Bronchial epithelial cell (primary cell): ENCODE measurements around the gene CHRD. TPM values are rescaled to one million over a fixed set of nuclear protein-coding genes. Genes with fewer than 3 reads are reported as not detected.

Source experiments
- DNase-seq: peaks from one replicate; pipeline ENCODE4 v3.0.0-alpha.2; 2010; ENCODE audit warnings: low read depth
- FAIRE-seq: peaks from 2 replicates; lab custom pipeline; 2011; peaks lifted over from hg19 to GRCh38; lab: Jason Lieb, UNC
- H3K27me3 ChIP-seq: 2 replicates; pipeline ENCODE4 v1.5.1; 2011; ENCODE audit warnings: low read length; ENCODE audit not compliant: control insufficient read depth, insufficient read depth
- H3K36me3 ChIP-seq: 2 replicates; pipeline ENCODE4 v1.5.1; 2011; ENCODE audit warnings: low read length; ENCODE audit not compliant: control insufficient read depth, insufficient read depth
- H3K4me3 ChIP-seq: 2 replicates; pipeline ENCODE4 v1.5.1; 2011; ENCODE audit warnings: mild to moderate bottlenecking, low read depth, low read length, control low read depth
- total RNA-seq: library from RNA; depleted of rRNA; stranded (reverse); fragments of >200 nt; gene quantifications from 2 replicates; pipeline ENCODE4 v1.2.1, GENCODE V29; 2014
- TF ChIP-seq, protein P1 (sequence below): IDR thresholded peaks from 2 replicates; pipeline ENCODE4 v1.5.1; 2011; ENCODE audit warnings: mild to moderate bottlenecking, moderate library complexity, low read length, control low read depth, inconsistent platforms; ENCODE audit not compliant: insufficient read depth, severe bottlenecking

The CHRD gene
- total RNA-seq, 1 donor from 2014 or later: not detected

DNA sequence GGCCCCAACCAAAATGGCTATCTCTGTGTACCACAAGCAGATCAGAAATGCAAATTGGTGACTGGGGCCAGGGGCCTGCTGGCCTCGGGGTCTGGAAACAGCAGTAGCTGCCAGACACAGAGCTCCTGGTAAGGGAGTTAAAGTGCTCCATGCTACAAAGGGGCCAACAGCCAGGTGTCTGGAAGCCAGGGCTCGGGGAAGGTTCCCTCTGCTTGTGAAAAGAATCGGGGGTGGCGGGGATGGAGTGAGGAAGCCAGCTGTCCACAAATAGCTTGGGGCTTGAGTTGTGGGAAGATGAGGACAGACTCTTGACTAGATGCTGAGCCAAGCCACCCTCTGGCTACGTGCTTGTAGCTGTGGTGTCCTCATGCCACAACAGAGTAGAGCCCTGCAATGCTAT lies 39.3 kb downstream of the CHRD start:
- TF ChIP-seq, protein P1, sequence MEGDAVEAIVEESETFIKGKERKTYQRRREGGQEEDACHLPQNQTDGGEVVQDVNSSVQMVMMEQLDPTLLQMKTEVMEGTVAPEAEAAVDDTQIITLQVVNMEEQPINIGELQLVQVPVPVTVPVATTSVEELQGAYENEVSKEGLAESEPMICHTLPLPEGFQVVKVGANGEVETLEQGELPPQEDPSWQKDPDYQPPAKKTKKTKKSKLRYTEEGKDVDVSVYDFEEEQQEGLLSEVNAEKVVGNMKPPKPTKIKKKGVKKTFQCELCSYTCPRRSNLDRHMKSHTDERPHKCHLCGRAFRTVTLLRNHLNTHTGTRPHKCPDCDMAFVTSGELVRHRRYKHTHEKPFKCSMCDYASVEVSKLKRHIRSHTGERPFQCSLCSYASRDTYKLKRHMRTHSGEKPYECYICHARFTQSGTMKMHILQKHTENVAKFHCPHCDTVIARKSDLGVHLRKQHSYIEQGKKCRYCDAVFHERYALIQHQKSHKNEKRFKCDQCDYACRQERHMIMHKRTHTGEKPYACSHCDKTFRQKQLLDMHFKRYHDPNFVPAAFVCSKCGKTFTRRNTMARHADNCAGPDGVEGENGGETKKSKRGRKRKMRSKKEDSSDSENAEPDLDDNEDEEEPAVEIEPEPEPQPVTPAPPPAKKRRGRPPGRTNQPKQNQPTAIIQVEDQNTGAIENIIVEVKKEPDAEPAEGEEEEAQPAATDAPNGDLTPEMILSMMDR: no peak
- DNase-seq: no peak
- Histone ChIP-seq H3K27me3 (no peaks in the 10 kb centered on the region), H3K36me3 (no peaks in the 10 kb centered on the region), H3K4me3 (no peak overlapping the region)
- FAIRE-seq: no peak

DNA sequence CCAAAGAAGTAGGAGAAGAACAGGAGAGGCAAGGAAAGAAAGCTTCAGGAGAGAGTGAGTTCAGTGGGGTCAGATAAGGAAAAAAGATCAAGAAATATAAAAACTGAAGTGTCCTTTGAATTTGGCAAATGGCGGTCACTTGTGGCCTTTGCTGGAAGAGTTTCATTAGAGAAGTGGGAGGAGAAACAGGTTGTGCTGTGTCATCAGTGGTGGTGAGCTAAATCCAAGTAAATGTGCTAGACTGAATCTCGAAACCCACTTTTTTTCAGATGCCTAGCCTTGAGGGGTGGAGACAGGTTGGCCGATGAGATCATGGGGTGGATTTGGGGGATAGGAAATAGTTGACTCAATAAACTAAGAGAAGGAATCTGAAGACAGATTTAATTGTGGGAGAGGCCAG lies 43.7 kb downstream of the CHRD start:
- DNase-seq: no peak
- H3K27me3 ChIP-seq: no peaks in the 10 kb centered on the region
- no peaks in the 10 kb centered on the region for H3K36me3 ChIP-seq
- H3K4me3 ChIP-seq: no peak overlapping the region
- TF ChIP-seq, protein P1: no peak
- no peak for FAIRE-seq

DNA sequence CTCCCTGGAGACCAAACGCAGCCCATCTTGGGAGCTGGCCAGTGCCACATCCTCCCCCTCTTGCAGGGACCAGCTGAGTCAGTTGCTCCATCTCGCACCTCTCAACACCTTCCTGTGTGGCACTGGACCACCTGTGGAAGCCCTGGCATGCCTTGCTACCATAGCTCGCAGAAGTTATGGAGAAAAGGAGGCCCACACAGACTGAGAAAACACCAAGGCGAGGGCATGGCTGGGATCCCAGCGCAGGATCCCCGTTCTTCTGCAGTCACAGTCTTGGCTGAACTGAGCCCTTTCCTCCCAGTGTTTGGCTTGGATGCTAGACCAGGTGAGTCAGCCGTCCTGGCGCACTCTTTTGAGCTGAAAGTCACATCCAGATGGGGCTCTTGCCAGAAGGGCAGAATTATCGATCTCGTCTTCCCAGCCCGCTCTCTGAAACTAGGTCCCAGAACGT lies 46.9 kb downstream of the CHRD start:
- FAIRE-seq (no peak), DNase-seq (no peak)
- TF ChIP-seq, protein P1: no peak
- H3K36me3 ChIP-seq: no peaks in the 10 kb centered on the region
- no peak overlapping the region for H3K4me3 ChIP-seq
- no peaks in the 10 kb centered on the region for H3K27me3 ChIP-seq

DNA sequence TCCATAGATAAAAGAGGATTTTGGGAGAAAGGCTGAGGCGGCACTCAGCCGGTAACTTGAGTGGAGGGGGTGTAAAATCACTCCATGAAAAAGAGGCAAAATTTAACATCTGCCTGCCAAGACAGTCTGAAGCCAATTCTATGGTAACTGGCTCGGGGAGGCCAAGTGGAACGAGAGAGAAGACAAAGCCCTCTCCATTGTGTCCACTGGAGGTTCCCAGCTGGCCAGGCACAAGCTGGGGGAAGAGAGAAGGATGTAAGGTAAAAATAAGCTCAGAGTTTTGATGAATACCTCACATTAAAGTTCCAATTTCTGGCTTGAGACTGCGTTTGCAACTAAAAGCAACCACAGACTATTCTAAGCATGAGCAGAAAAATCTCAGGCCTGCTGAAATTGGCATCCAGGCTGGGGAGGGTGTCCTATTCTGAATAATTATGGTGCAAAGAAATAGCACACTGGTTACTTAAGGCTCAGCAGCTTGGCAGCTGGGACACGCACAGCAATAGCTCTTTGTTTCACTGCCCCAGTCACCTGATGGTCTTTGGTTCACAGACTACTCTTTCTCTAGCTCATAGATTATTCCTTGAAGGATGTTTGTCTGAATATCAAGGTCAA lies 48.8 kb downstream of the CHRD start:
- DNase-seq (no peak), FAIRE-seq (no peak)
- Histone ChIP-seq H3K36me3 (no peaks in the 10 kb centered on the region), H3K4me3 (no peak overlapping the region), H3K27me3 (no peaks in the 10 kb centered on the region)
- TF ChIP-seq, protein P1: no peak

DNA sequence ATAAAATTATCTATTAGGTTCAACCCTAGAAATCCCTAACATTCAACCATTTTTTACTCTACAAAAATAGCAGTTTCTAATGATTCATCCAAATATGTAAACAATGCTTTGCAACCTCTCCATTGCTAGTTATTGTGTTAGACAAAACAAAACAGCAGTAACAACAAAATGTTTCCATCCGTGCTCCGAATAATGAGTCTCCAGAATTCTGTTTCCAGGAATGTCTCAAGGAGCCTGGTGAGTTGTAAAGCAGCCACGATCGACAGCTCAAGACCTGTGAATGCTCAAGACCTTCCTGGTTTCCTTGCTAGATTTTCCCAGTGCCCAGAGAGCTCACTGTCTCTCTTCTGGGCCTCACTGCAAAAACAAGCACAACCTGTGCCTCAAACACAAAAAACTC lies 49.9 kb downstream of the CHRD start:
- FAIRE-seq: no peak

More for the DNA sequence above, 49.9 kb downstream of the CHRD start:
- no peak overlapping the region for H3K4me3 ChIP-seq
- H3K36me3 ChIP-seq: no peaks in the 10 kb centered on the region
- no peaks in the 10 kb centered on the region for H3K27me3 ChIP-seq
- TF ChIP-seq, protein P1: no peak
- DNase-seq: no peak
